Activated CD8-positive, alpha-beta memory T cell treated with anti-CD3 and anti-CD28 coated beads, Interleukin-2, amount 50 U/mL, for 24 hours (primary cell): ENCODE measurements around the gene DPYSL4.

Experiments
- DNase-seq: peaks from one replicate; pipeline ENCODE4 v3.0.0-alpha.2; 2020; ENCODE audit errors: extremely low read depth

The DPYSL4 gene

DNA sequence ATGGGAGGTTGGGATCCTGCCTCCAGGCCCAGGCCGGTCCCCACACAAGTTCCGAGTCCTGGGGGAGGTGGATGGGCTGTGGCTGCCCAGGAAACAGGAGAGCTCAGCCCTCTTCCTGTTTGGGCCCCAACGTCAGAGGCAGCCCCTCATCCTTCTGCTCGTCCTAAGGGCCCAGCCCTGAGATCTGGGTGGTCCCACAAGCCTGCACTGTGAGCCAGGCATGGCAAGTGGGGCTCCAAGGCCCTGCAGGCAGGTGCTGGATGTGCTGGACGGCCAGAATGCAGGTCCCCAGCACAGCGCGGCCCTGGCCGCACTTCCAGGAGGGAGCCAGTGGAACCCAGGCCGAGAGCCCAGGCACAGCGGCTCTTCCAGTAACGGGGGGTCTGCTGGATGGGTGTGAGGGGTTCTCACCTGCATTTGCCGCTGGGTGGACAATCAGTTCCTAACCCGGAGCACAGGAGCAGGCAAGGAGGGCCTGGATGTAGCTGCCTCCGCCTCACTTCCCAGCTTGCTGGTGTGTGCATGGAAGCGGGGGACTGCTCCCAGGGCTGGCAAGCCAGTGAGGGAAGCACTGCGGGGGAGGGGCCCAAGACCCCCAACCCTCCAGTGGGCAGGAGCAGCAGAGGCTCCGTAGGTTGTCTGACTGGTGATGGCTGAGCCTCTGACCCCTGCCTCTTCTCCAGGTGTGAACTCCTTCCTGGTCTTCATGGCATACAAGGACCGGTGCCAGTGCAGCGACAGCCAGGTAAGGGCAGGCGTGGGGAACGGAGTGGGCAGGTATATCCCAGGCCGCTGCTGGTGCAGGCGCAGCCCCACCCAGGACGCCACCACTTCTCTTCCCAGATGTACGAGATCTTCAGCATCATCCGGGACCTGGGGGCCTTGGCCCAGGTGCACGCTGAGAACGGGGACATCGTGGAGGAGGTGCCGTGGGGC is 9.7 kb downstream of the DPYSL4 start:
- DNase-seq = no peak

DNA sequence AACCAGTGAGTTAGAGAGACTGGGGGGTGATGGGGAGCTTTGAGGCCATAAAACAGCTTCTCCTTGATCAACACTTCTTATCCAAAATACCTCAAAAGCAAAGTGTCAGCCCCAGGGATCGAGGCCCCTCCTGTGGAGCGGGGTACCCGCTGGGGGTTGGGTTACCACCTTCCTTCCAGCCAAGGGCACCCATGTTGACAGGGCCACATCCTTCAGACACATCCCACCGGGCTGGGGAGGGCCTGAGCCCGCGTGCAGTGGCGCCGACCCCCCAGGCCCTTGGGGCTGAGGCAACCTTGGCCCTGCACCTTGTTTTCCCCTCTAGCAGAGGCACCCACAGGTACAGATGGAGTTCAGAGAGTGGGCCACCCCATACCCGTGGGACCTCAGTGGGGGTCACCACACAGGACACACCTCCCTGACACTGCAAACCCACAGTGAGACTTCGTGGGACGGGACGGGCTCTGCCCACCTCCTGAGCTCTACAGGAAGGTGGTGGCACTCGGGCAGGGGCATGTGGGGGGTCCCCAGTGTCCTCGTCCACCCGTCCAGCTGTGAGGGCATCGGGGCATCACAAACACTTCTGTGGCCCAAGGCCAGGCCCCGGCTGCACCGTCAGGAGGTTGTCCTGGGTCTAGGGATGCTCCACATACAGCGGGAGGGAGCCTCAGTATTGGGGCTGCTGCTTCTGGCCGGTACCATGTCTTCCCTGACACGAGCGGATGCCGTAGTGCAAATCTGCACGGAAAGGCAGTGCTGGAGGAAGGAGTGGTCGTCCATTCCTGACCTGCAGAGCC is 10.7 kb downstream of the DPYSL4 start:
- no peak for DNase-seq

DNA sequence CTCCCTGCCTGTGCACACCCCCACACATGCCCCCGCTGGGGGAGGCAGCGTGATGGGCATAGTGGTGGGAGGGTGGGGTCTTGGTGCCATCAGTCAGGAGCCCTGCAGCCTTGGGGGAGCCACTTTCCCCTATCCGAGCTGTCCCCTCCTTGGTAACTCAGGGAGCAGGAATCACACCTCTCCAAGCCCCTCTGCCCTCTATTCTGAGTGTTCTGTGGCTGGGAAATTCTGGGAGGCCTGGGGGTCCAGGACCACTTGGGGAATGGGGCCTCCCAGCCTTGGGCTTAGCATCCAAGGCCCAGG is 11.3 kb downstream of the DPYSL4 start:
- no peak for DNase-seq

DNA sequence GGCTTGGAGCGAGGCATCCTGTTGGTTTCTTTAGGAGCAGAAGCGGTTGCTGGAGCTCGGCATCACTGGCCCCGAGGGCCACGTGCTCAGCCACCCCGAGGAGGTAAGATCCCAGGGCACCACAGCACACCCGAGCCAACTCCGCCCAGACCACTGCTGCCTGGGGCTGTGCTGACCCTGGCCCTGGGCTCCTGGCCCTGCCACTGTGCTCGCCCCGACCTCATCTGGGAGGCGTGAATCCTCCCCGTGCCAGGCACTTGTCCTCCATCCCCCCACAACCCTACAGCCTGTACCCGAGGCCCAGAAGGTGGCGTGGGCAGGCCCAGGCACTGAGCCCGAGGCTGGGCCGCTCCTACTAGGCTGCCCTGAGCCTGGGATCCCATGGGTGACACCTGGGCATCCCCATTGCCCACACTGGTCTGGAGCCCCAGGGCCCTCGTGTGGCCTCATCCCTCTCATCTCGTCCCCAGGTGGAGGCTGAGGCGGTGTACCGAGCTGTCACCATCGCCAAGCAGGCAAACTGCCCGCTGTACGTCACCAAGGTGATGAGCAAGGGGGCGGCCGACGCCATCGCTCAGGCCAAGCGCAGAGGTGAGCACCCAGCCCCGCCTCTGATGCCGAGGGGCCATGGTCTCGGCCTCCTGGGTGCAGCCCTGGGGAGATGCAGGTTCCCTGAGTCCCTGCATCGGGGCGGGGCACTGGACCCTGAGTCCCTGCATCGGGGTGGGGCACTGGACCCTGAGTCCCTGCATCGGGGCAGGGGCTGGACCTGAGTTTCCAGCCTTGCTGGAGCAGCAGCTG is 11.8 kb downstream of the DPYSL4 start:
- no peak for DNase-seq

DNA sequence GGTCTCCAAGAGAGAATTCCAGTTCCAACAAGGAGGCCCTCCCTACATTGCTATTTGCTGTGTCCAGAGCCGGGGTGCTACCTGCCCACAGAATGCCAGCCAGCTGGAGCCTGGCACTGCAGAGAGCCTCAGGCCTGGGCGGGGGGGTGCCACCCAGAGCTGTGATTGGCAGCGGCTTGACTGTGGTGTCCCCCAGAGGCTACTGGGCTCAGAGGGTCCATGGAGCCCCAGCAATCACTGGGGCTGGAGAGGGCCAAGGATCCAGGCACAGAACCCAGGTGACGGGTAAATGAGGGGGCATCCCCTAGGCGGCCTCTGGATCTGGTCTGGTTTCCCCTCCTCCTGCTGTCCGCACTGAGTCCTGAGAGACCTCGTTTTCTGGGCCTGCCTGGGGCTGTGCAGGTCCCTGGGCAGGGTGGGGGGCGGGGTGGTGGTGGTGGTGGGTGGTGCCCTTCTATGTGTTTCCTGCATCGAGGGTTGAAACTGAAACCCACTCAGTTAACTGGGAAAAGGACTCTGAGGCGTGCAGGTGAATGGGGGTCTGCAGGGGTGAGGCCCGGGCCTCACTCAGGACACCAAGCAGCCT is 12.6 kb downstream of the DPYSL4 start:
- no peak for DNase-seq

DNA sequence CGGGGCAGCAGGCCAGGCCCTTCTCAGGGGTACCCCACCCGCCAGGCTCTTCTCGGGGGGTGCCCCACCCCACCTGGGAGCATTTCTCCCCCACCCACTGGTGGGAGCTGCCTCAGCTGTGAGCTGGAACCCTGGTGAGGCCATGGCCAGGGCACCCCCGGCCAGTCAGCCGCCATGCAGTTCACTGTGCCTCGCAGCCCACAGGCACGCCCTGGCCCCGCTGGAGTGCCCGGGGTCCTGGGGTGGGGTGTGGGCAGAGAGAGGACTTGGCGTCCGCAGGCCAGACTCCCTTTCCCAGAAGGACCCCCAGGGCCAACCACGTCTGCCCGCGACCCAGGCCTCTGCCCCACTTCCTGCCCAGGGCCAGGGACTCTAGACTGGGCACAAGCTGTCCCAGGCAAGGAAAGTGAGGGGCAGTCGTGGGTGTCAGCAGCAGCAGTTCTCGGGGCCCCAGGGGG is 13.1 kb downstream of the DPYSL4 start:
- no peak for DNase-seq

DNA sequence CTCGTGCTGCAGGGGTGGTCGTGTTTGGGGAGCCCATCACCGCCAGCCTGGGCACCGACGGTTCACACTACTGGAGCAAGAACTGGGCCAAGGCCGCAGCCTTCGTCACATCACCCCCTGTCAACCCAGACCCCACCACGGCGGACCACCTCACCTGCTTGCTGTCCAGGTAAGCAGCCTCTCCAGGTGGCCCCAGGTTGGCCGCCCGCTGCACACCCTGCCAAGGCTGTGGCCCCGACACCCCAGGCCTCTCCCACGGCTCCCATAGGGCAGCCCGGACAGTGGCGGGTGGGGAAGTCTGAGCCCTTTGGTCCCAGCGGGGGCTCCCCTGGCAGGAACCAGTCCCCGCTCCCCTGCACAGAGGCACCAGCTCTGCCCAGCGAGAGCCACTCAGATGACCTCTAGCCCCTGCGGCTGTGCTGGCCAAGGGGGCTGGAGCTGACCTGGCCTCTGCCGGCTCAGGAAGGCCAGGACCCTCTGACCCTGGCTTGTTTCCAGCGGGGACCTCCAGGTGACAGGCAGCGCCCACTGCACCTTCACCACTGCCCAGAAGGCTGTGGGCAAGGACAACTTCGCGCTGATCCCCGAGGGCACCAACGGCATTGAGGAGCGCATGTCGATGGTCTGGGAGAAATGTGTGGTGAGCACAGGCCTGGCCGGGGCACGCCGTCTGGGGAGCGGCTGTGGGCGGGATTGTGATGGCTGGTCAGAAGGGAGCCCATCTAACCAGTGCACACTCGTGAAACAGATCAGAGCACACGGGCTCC is 13.8 kb downstream of the DPYSL4 start:
- no peak for DNase-seq

DNA sequence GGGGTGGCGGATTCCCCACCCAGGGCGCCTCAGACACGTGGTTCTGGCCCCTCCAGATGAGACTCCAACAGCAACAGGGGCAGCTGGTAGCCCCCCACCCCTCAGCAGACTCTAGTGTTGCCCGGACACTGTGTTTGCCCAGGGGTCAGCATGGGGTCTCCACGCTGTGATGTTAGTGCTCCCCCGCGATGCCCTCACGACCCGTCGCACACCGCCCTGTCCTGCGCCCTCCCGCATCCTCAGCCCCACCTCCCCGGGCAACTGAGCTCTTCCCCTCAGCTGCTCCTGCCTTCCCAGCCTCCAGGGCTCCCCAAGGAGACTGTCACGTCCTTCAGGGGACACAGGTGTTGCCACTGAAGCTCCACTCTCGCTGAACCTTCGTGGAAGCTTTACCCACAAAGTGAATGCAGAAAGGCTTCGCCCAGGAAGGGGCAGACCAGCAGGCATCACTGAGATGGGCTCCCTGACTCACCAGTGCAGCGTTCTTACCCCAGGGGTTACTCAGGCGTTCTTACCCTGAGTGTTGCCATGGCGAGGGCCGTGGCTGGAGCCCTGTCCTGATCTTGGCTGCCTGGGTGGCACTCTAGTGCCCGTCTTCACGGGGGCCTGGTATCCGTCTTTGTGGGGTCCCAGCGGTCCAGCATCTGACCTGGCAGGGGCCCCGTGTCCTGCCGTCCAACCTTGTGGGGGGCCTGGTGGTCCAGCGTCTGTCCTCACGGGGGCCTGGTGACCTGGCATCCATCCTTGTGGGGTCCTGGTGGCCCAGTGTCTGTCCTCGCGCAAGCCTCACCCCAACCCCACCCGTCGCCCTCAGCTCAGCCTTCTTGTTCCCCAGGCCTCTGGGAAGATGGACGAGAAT is 14.6 kb downstream of the DPYSL4 start:
- DNase-seq = no peak

DNA sequence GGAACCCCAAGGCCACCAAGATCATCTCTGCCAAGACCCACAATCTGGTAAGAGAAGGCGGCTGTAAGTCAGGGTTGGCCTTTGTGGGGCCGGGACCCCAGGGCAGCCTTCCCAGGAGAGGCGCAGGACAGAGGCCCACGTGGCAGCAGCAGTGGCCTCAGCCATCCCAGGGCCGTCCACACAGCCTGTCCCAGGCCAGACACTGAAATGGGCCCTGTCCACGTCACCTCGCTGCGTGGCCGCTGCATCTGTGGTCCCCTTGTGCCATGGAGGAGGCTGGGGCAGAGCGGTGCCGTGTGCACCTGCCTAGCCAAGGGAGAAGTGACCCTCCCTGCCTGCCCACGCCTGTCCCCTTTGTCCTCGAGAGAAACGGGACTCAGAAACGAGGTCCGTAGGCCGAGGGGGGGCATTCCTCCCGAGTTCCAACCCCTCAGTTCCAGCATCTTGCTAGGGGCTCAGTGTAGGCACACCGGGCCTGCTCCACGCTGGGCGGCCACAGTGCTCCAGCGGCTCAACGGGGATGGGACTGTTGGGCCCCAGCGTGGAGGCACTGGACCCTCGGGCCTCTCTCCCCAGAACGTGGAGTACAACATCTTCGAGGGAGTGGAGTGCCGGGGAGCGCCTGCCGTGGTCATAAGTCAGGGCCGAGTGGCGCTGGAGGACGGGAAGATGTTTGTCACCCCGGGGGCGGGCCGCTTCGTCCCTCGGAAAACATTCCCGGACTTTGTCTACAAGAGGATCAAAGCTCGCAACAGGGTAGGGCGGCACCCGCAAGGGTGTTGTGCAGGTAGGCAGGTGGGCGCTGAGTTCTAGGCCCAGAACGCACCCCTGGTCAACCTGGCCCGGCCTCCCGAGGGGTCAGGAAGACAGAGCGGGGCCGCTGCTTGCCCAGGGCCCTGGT is 15.6 kb downstream of the DPYSL4 start:
- DNase-seq = no peak

DNA sequence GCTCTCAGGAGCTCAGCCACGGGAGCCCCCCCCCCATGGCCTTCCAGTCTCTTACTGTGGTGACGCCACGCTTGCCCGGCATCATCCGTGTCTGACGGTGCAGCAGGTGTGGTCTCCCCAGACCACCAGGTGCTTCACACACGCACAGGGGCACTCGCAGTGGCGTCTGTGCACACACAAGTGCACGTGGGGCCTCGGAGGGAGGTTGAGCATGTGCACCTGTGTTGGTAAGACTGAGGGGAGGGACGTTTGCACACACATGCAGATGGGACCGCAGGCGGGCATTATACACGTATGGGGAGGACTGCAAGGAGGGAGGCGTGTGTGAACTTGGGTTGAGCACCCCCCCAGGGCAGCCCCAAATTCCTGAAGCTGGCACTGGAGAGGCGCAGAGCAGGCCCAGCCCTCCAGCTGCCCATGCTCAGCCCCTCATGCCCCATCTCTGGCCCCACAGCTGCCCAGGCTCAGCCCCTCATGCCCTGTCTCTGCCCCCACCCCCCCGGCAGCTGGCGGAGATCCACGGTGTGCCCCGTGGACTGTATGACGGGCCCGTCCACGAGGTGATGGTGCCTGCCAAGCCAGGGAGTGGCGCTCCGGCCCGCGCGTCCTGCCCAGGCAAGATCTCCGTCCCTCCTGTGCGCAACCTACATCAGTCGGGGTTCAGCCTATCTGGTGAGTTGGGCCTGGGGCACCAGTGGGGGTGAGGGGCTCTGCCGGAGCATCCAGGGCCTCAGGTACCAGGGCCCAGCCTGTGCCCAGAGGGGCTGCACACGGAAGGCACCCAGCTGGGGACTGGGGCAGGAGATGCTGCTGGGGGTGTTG is 16.7 kb downstream of the DPYSL4 start:
- DNase-seq = no peak

DNA sequence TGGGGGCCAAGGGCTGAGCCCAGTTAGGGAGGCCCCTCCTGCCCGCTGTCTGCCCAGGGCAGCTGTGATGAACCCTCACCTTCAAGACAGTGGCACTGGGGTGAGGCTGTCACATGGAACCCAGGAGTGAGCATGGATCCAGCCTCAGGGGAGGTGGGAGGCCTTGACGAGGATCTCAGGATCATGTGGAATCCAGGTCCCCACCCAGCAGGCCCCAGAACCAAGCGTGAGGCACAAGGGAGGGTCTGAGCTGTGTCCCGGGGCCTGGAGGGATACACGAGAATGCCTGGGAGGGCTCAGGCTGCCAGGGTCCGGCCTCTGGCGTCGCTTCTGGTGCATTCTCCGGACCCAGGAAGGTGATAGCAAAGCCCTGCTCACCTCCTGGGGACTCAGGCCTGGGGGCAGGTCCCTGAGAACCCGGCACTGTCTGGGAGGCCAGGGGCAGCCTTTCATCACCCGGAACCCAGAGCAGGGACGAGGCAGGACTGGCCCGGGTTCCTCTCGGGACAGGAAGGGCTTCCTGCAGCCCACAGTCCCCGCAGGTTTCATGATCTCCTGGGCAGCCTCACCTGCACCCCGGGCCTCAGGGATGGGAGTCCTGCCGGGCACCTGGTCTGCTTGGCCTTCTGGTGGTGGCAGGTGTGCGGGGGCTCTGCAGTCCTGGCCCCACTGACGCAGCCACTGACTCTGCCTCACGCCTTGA is 17.5 kb downstream of the DPYSL4 start:
- no peak for DNase-seq

DNA sequence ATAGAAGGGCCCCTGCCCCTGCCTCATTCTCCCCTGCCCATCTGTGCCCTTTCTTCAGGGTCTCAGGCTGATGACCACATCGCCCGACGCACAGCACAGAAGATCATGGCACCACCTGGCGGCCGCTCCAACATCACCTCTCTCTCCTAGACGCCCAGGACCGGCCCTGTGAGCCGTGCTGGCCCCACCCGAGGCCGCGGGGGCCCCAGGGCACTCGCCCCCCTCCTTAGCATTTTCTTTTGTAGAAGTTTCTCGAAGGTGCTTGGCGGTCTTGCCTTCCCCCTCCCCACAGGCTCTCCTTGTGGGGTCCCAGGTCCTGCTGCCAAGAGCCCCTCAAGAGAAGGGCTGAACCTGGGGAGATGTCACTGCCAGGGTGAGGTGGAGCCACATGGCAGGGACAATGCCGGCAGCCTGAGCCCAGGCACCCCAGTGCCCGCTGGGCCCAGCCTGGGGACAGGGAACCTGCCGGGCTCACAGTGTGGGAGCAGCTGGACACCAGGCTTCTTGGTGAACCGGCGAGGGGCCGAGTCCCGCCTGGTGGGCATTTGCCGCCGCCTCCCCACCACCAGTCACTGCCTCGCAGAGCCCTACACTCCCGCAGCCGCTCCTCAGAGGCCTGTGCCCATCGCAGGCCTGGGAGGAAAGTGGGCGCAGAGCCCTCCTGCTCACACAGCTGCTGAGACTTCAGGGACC is 18.2 kb downstream of the DPYSL4 start:
- no peak for DNase-seq

DNA sequence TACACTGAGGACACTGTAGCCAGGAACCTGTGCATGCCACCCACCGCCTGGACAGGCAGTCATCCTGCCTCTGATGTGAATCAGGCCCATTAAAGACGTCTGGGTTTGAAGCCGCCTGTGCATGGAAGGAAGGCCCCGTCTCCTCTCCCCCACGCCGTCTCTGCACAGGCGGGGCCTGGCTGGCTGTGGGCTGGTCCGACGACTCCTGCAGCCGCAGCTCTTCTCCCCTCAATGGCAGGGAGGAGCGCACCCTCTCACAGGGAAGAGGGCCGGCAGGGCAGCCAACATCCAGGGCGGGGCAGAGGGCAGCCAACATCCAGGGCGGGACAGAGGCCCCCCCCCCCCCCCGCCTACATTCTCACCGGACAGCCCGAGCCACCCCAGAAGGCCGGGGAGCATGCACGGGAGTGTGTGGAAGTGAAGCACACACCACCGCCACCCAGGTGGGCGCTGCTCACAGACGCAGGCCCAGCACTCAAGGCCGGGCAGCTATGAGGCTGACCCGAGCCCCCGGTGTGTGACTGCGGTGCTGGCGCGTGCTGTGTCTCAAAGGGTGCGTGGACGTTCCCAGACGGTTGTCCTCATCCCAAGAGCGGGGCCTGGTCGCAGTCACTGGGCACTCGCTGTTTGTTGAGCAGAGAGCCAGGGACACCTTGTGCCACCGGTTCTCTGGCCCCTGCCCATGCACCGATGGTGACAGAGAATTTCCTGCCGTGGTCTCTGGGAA is 19.1 kb downstream of the DPYSL4 start:
- DNase-seq = no peak

DNA sequence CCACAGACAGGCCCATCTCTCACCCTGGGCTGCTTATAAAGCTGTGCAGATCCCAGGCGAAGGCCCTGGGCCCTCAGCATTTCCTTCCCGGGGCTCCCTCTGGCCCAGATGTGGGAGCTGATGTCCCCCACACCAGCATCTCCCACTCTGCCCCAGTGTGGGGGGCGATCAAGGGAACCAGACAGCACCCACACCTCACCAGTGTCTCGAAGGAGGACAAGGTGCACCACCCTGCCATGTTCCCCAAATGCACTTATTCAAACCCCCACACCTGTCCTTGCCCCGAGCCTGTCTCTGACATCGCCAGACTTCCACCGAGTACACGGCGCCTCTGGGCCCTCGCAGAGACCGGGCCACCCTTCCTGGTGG is 19.6 kb downstream of the DPYSL4 start:
- DNase-seq = no peak

DNA sequence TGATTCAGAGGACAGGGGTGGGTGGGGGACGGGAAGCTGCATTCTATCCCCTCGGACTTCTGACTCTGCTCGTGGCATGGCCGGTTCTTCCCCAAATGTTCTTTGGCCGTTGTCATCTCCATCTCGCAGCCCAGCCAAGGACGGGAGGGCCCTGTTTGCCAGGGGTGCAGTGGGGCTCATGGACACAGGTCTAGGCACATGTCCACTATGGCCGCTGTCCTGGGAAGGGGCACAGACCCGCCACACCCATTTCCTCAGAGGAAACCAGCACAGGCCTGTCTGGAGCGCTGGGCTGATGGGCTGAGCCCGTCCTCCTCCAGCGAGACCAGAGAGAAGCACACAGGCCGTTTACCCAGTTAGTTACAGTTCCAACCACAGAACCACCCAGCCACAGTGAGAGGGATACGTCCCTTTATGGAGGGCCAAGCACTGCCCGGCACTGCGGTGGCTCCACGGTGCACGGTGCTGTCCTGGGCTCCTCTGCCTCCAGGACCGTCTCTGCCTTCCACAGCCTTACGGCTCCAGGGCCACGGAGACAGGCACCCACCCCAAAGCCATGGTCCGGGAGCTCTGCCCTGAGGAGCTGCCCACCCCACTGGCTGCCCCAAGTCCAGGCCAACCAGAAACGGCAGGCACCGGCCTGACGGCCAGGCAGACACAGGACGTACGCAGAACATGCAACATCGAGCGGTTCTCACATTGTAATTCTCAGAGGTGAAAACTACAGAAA is 20.2 kb downstream of the DPYSL4 start:
- no peak for DNase-seq
